Neural progenitor cell (in vitro differentiated cells): Measurements from ENCODE around the gene MAB21L4. TPM values are rescaled to one million over a fixed set of nuclear protein-coding genes. Genes with fewer than 3 reads are reported as not detected.

ENCODE experiments used
- DNase-seq: peaks from one replicate; pipeline ENCODE4 v3.0.0-alpha.2; 2016; ENCODE audit warnings: low spot score
- H2AFZ ChIP-seq: fragments of 200-600 bp; sonication (generic); replicated peaks from 2 replicates; pipeline ENCODE4 v1.6.1; 2016; ENCODE audit warnings: antibody characterized with exemption
- H3F3A ChIP-seq: fragments of 200-600 bp; sonication (generic); 2 replicates; pipeline ENCODE4 v1.6.1; 2016; ENCODE audit warnings: antibody characterized with exemption, low read depth
- H3K27ac ChIP-seq: fragments of 200-600 bp; sonication (generic); 2 replicates; pipeline ENCODE4 v1.5.1; 2016; ENCODE audit warnings: mild to moderate bottlenecking
- H3K27me3 ChIP-seq: fragments of 200-600 bp; sonication (generic); 2 replicates; pipeline ENCODE4 v1.6.1; 2016; ENCODE audit warnings: mild to moderate bottlenecking, moderate library complexity
- H3K36me3 ChIP-seq: fragments of 200-600 bp; sonication (generic); 2 replicates; pipeline ENCODE4 v1.5.1; 2016
- H3K4me1 ChIP-seq: fragments of 200-600 bp; sonication (generic); 2 replicates; pipeline ENCODE4 v1.6.1; 2016; ENCODE audit warnings: mixed run types
- H3K4me2 ChIP-seq: fragments of 200-600 bp; sonication (generic); 2 replicates; pipeline ENCODE4 v1.6.1; 2016
- H3K4me3 ChIP-seq: fragments of 200-600 bp; sonication (generic); 2 replicates; pipeline ENCODE4 v1.5.1; 2016
- H3K79me2 ChIP-seq: fragments of 200-600 bp; sonication (generic); 2 replicates; pipeline ENCODE4 v1.6.1; 2016; ENCODE audit warnings: low read depth
- H3K9ac ChIP-seq: fragments of 200-600 bp; sonication (generic); 2 replicates; pipeline ENCODE4 v1.6.1; 2016
- H3K9me3 ChIP-seq: fragments of 200-600 bp; sonication (generic); 2 replicates; pipeline ENCODE4 v1.5.1; 2016; ENCODE audit warnings: low read depth
- H4K20me1 ChIP-seq: fragments of 200-600 bp; sonication (generic); 2 replicates; pipeline ENCODE4 v1.6.1; 2016; ENCODE audit warnings: low read depth
- H3K27ac Mint-ChIP-seq: 3 replicates; pipeline ENCODE4 v1.8.0; 2021; ENCODE audit warnings: mixed read lengths
- H3K27me3 Mint-ChIP-seq: 2 replicates; pipeline ENCODE4 v1.8.0; 2022; ENCODE audit warnings: low read depth, mild to moderate bottlenecking, inconsistent platforms, moderate library complexity, mixed read lengths; ENCODE audit not compliant: insufficient read depth
- H3K36me3 Mint-ChIP-seq: 3 replicates; pipeline ENCODE4 v1.8.0; 2021; ENCODE audit warnings: mixed read lengths
- H3K4me1 Mint-ChIP-seq: 3 replicates; pipeline ENCODE4 v1.8.0; 2021; ENCODE audit warnings: mixed read lengths
- H3K4me3 Mint-ChIP-seq: 3 replicates; pipeline ENCODE4 v1.8.0; 2021; ENCODE audit warnings: mild to moderate bottlenecking, moderate library complexity, mixed read lengths
- H3K9me3 Mint-ChIP-seq: 3 replicates; pipeline ENCODE4 v1.8.0; 2020; ENCODE audit warnings: mixed read lengths
- CTCF ChIP-seq: fragments of 200-600 bp; sonication (generic); IDR thresholded peaks from 2 replicates; pipeline ENCODE4 v1.5.1; 2017; ENCODE audit warnings: antibody characterized with exemption, mild to moderate bottlenecking
- EZH2 ChIP-seq: fragments of 200-600 bp; sonication (generic); IDR thresholded peaks from 2 replicates; pipeline ENCODE4 v1.6.1; 2017; ENCODE audit warnings: antibody characterized with exemption, mild to moderate bottlenecking, moderate library complexity
- EZH2phosphoT487 ChIP-seq: fragments of 200-600 bp; sonication (generic); IDR thresholded peaks from 2 replicates; pipeline ENCODE4 v1.6.1; 2017; ENCODE audit warnings: antibody characterized with exemption
- total RNA-seq: library from RNA; depleted of rRNA; stranded (reverse); fragments of >200 nt; gene quantifications from 2 replicates; pipeline ENCODE4 v1.2.3, GENCODE V29; 2015; ENCODE audit warnings: low replicate concordance

Gene MAB21L4
- total RNA-seq, 1 donor from 2014 or later = not detected

GRCh38 chr2:240850756-240851077 is 45.2 kb downstream of the MAB21L4 start:
- no peak overlapping the region for H3K9ac ChIP-seq
- H3K27ac ChIP-seq = no peak overlapping the region
- Mint-ChIP-seq H3K9me3 (peaks cover 12% of the 10 kb centered on the region), H3K36me3 (no peaks in the 10 kb centered on the region), H3K27ac (no peak overlapping the region), H3K4me3 (no peak overlapping the region), H3K4me1 (peaks cover 19% of the 10 kb centered on the region), H3K27me3 (peaks cover 16% of the 10 kb centered on the region)
- no peaks in the 10 kb centered on the region for H3K36me3 ChIP-seq
- peaks cover 15% of the 10 kb centered on the region for H3K4me1 ChIP-seq
- no peak for DNase-seq
- no peaks in the 10 kb centered on the region for H3K27me3 ChIP-seq
- no peak overlapping the region for H3K4me2 ChIP-seq
- peaks cover 5% of the 10 kb centered on the region for H4K20me1 ChIP-seq
- peaks cover 18% of the 10 kb centered on the region for H3F3A ChIP-seq
- no peaks in the 10 kb centered on the region for H3K9me3 ChIP-seq
- TF ChIP-seq CTCF = no peak
- no peak for TF ChIP-seq EZH2phosphoT487
- TF ChIP-seq EZH2 = no peak
- no peak overlapping the region for H2AFZ ChIP-seq
- H3K4me3 ChIP-seq = no peak overlapping the region
- H3K79me2 ChIP-seq = no peaks in the 10 kb centered on the region

DNA sequence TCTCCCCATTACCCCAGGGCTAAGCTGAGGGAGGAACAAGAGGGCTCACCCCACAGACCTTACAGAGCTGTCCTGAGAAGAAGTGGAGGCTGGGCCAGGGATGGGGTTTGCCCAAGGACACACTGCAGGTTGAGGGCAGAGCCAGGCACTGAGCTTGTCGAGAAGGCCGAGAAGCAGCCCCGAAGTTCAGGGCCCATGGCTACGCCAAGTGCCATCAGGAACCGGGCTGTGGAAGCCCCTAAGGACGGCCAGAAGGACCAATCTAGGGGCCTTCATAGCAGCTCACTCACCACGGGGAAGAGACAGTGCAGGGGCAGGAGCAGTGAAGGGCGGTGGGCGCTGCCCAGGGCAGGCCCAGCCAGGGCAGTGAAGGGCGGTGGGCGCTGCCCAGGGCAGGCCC is 45.9 kb downstream of the MAB21L4 start:
- H4K20me1 ChIP-seq = peaks cover 5% of the 10 kb centered on the region
- peaks cover 18% of the 10 kb centered on the region for H3F3A ChIP-seq
- Mint-ChIP-seq H3K36me3 (no peaks in the 10 kb centered on the region), H3K27me3 (peaks cover 12% of the 10 kb centered on the region), H3K4me3 (no peak overlapping the region), H3K4me1 (peaks cover 19% of the 10 kb centered on the region), H3K9me3 (peaks cover 12% of the 10 kb centered on the region), H3K27ac (no peak overlapping the region)
- no peaks in the 10 kb centered on the region for H3K9me3 ChIP-seq
- H3K4me2 ChIP-seq = no peak overlapping the region
- no peak overlapping the region for H3K4me3 ChIP-seq
- H3K9ac ChIP-seq = no peak overlapping the region
- H3K79me2 ChIP-seq = no peaks in the 10 kb centered on the region
- H3K27me3 ChIP-seq = no peaks in the 10 kb centered on the region
- no peak overlapping the region for H2AFZ ChIP-seq
- TF ChIP-seq CTCF = no peak
- TF ChIP-seq EZH2 = no peak
- no peak for TF ChIP-seq EZH2phosphoT487
- peaks cover 15% of the 10 kb centered on the region for H3K4me1 ChIP-seq
- DNase-seq = no peak
- H3K36me3 ChIP-seq = no peaks in the 10 kb centered on the region
- no peak overlapping the region for H3K27ac ChIP-seq

DNA sequence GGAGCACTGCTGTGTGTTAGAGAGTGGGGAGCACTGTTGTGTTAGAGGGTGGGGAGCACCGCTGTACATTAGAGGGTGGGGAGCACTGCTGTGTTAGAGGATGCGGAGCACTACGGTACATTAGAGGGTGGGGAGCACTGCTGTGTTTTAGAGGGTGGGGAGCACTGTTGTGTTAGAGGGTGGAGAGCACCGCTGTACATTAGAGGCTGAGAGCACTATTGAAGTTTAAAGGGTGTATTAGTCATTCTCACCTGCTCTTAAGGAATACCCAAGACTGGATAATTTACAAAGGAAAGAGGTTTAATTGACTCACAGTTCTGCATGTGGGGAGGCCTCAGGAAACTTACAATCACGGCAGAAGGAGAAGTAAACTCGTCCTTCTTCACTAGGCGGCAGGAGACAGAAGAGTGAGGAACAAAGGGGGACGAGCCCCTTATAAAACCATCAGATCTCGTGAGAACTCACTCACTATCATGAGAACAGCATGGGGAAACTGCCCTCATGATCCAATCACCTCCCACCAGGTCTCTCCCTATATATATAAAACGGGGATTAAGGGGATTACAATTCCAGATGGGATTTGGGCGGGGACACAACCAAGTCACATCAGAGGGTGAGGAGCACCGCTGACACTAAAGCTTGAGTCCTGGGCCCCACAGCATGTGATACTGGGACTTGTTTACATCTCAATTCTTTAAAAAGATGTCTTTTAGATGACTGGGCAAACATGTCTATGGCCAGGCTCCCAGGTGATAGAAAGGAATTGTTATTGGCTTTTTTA is 46.9 kb downstream of the MAB21L4 start:
- Histone ChIP-seq H3K9me3 (no peaks in the 10 kb centered on the region), H3K36me3 (no peaks in the 10 kb centered on the region), H3K4me3 (no peak overlapping the region), H3K27ac (no peak overlapping the region), H3K9ac (no peak overlapping the region), H2AFZ (no peak overlapping the region), H3K79me2 (no peaks in the 10 kb centered on the region), H3K4me1 (peaks cover 15% of the 10 kb centered on the region), H3K27me3 (no peaks in the 10 kb centered on the region), H3F3A (peaks cover 18% of the 10 kb centered on the region), H3K4me2 (no peak overlapping the region), H4K20me1 (peaks cover 5% of the 10 kb centered on the region)
- Mint-ChIP-seq H3K4me1 (peaks cover 19% of the 10 kb centered on the region), H3K4me3 (peak overlapping the region; percentile 0), H3K27ac (no peak overlapping the region), H3K9me3 (peaks cover 3% of the 10 kb centered on the region), H3K27me3 (peaks cover 17% of the 10 kb centered on the region), H3K36me3 (no peaks in the 10 kb centered on the region)
- peak; percentile 56 for DNase-seq
- TF ChIP-seq EZH2phosphoT487 = no peak
- TF ChIP-seq EZH2 = no peak
- TF ChIP-seq CTCF = no peak
